Aorta (tissue), 5 donors: ENCODE results near the gene CCAR1. TPM values are rescaled to one million over a fixed set of nuclear protein-coding genes. Genes with fewer than 3 reads are reported as not detected.
"Not testable (repeated sequence)": the region's sequence is repeated elsewhere in the genome, so short reads cannot be mapped to it uniquely, and the experiment has no call there.

ENCODE experiments used
- ATAC-seq: fragments of 200-7000 bp; cut with Tn5 transposase; one replicate; pipeline ENCODE4 v1.9.1; 2022; ENCODE audit warnings: moderate library complexity; ENCODE audit not compliant: low FRiP score
- DNase-seq, 2 donors: peaks; one replicate each; pipeline ENCODE4 v3.0.0-alpha.2; 2020
- H3K27ac ChIP-seq, 2 donors: one replicate each; pipeline ENCODE4 v1.5.1; 2013; ENCODE audit warnings: low read length in 2 of 2, mild to moderate bottlenecking in 2 of 2, moderate library complexity in 2 of 2, control low read depth in 1 of 2, inconsistent platforms in 1 of 2, low read depth in 1 of 2
- H3K27me3 ChIP-seq, 2 donors: one replicate each; pipeline ENCODE4 v1.6.1; 2013; ENCODE audit warnings: control low read depth in 1 of 2, low read length in 1 of 2, mild to moderate bottlenecking in 1 of 2, moderate library complexity in 1 of 2; ENCODE audit not compliant: insufficient read depth in 2 of 2, control insufficient read depth in 1 of 2
- H3K36me3 ChIP-seq, 2 donors: one replicate each; pipeline ENCODE4 v1.6.1; 2013; ENCODE audit warnings: control low read depth in 1 of 2, low read length in 1 of 2, mild to moderate bottlenecking in 1 of 2; ENCODE audit not compliant: insufficient read depth in 2 of 2, control insufficient read depth in 1 of 2
- H3K4me1 ChIP-seq, 2 donors: one replicate each; pipeline ENCODE4 v1.6.1; 2013; ENCODE audit warnings: low read length in 2 of 2, control low read depth in 1 of 2, mild to moderate bottlenecking in 1 of 2, moderate library complexity in 1 of 2; ENCODE audit not compliant: insufficient read depth in 2 of 2, control insufficient read depth in 1 of 2
- H3K4me3 ChIP-seq, 2 donors: one replicate each; pipeline ENCODE4 v1.5.1; 2013; ENCODE audit warnings: low read length in 2 of 2, control low read depth in 1 of 2, mild to moderate bottlenecking in 1 of 2
- H3K9me3 ChIP-seq: one replicate; pipeline ENCODE4 v1.6.1; 2013; ENCODE audit warnings: mild to moderate bottlenecking, low read length; ENCODE audit not compliant: control insufficient read depth
- WGBS, 2 donors: extraction: QIAGEN DNeasy Blood & Tissue Kit; methylation state at CpG; one replicate each; pipeline ENCODE4 v1.1.7; 2013; 5-methylcytosine and 5-hydroxymethylcytosine counted together
- intact Hi-C, 2 donors: fragments of 100-400 bp; cut with DNase I; formaldehyde crosslinking; loops; one replicate each; pipeline versions ENCODE4 v1.14.2 to v1.15.0; 2022
- polyA plus RNA-seq, 2 donors: library from polyadenylated mRNA; stranded (reverse); fragments of 200-250 nt; gene quantifications; one replicate each; pipeline ENCODE4 v1.2.3, GENCODE V29; 2013
- total RNA-seq, 2 donors: library from RNA; stranded (reverse); fragmentation: NEBNext Ultra II Directional; extraction: Animal tissue kit (Norgen Biotek cat#: 25700); gene quantifications; one replicate each; pipeline ENCODE4 v1.2.1, GENCODE V29; 2021
- donor health status: healthy with polysubstance abuse.
- donor health status: Bipolar disorder and iron deficiency.
- donor health status: DM: no; HTN: no; CAD: no.
- donor health status: DM: no; HTN: no; CAD: no.
- donor health status: DM: yes; HTN: yes; CAD: no.

The CCAR1 gene
- total and polyA plus RNA-seq, 4 donors: 14.7 to 71.1 (median 49.7) TPM

- intact Hi-C loops: no loop called here
- Histone ChIP-seq H3K4me3 (peak within 1 kb of the TSS; percentile 1 to 51), H3K9me3 (no peaks in the 10 kb centered on the region), H3K27ac (no peak within 1 kb of the TSS), H3K36me3 (no peaks in the 10 kb centered on the region), H3K27me3 (no peaks in the 10 kb centered on the region), H3K4me1 (no peaks in the 10 kb centered on the region)
- WGBS, 2 donors: 5 to 8% methylated on average over 50 to 63 of the region's 63 CpGs
- DNase-seq (peak; percentile 57 to 82), ATAC-seq (peak; percentile 78)
These were observed 105.9 kb downstream of the CCAR1 start, which contains the start of gene STOX1 for GRCh38 chr10:68826764-68827591. Gene STOX1 (plus strand): TSS chr10:68827531. CDS start chr10:68827624, 93 bp downstream.

GRCh38 chr10:68827592-68827959 lies 106.5 kb downstream of the CCAR1 start:
- intact Hi-C loops, H3K9me3 ChIP-seq, H3K27ac ChIP-seq, DNase-seq, ATAC-seq, H3K27me3 ChIP-seq, H3K4me1 ChIP-seq, H3K36me3 ChIP-seq: not testable (repeated sequence)
- WGBS, 2 donors: 0% methylated on average over 9 to 18 of the region's 58 CpGs
- peak overlapping the region; percentile 1 to 51 for H3K4me3 ChIP-seq

- DNase-seq (peak in 1 of 2 donors; percentile 56), ATAC-seq (peak; percentile 27)
- H3K27ac ChIP-seq, H3K9me3 ChIP-seq, H3K27me3 ChIP-seq, intact Hi-C loops, H3K4me1 ChIP-seq, H3K36me3 ChIP-seq: not testable (repeated sequence)
- H3K4me3 ChIP-seq: peak overlapping the region in 1 of 2 donors; percentile 0
- WGBS, 2 donors: 0 to 1% methylated on average over 24 to 36 of the region's 59 CpGs
These were observed 107.1 kb downstream of the CCAR1 start for GRCh38 chr10:68828083-68828601.

- Histone ChIP-seq H3K27ac (no peak overlapping the region), H3K4me1 (no peaks in the 10 kb centered on the region), H3K4me3 (no peak overlapping the region), H3K36me3 (no peaks in the 10 kb centered on the region), H3K9me3 (no peaks in the 10 kb centered on the region), H3K27me3 (no peaks in the 10 kb centered on the region)
- DNase-seq (no peak), ATAC-seq (no peak)
- intact Hi-C loops: no loop called here
- 87 to 88% methylated on average over 10 of the region's 10 CpGs for WGBS, 2 donors
These were observed 107.8 kb downstream of the CCAR1 start for GRCh38 chr10:68828833-68829232.

GRCh38 chr10:68829521-68829920 lies 108.5 kb downstream of the CCAR1 start:
- ATAC-seq (no peak), DNase-seq (no peak)
- H3K4me3 ChIP-seq: no peak overlapping the region
- H3K36me3 ChIP-seq: no peaks in the 10 kb centered on the region
- no peaks in the 10 kb centered on the region for H3K4me1 ChIP-seq
- H3K27me3 ChIP-seq: no peaks in the 10 kb centered on the region
- WGBS, 2 donors: 43 to 44% methylated on average over 6 of the region's 6 CpGs
- H3K9me3 ChIP-seq: no peaks in the 10 kb centered on the region
- intact Hi-C loops: no loop called here
- no peak overlapping the region for H3K27ac ChIP-seq

- no peaks in the 10 kb centered on the region for H3K36me3 ChIP-seq
- WGBS, 2 donors: 88 to 94% methylated on average over 6 of the region's 6 CpGs
- no peak overlapping the region for H3K27ac ChIP-seq
- no peaks in the 10 kb centered on the region for H3K9me3 ChIP-seq
- no peak overlapping the region for H3K4me3 ChIP-seq
- DNase-seq: no peak
- no peak for ATAC-seq
- H3K4me1 ChIP-seq: no peaks in the 10 kb centered on the region
- H3K27me3 ChIP-seq: no peaks in the 10 kb centered on the region
- intact Hi-C loops: no loop called here
These were observed 108.9 kb downstream of the CCAR1 start for GRCh38 chr10:68829952-68830351.

- Histone ChIP-seq H3K36me3 (no peaks in the 10 kb centered on the region), H3K9me3 (no peaks in the 10 kb centered on the region), H3K27ac (no peak overlapping the region), H3K4me1 (no peaks in the 10 kb centered on the region), H3K27me3 (no peaks in the 10 kb centered on the region), H3K4me3 (no peak overlapping the region)
- ATAC-seq (no peak), DNase-seq (no peak)
- 84 to 89% methylated on average over 5 of the region's 5 CpGs for WGBS, 2 donors
- intact Hi-C loops: no loop called here
These were observed 111.0 kb downstream of the CCAR1 start for GRCh38 chr10:68831961-68832455.

GRCh38 chr10:68832601-68833000 lies 111.6 kb downstream of the CCAR1 start:
- Histone ChIP-seq H3K9me3 (no peaks in the 10 kb centered on the region), H3K27me3 (no peaks in the 10 kb centered on the region), H3K4me1 (no peaks in the 10 kb centered on the region), H3K27ac (no peak overlapping the region), H3K4me3 (no peak overlapping the region), H3K36me3 (no peaks in the 10 kb centered on the region)
- intact Hi-C loops: no loop called here
- WGBS, 2 donors: 91 to 92% methylated on average over 4 of the region's 4 CpGs
- no peak for ATAC-seq
- DNase-seq: no peak
